ENCODE data around the gene COBLL1. TPM values are rescaled to one million over a fixed set of nuclear protein-coding genes. Genes with fewer than 3 reads are reported as not detected.
"Not testable (repeated sequence)": the region's sequence is repeated elsewhere in the genome, so short reads cannot be mapped to it uniquely, and the experiment has no call there.

COBLL1 gene
- polyA plus RNA-seq, 3 donors = 101 to 154 (median 115) TPM

GRCh38 chr2:164773091-164773490 lies 68.5 kb downstream of the COBLL1 start:
- no peak for DNase-seq (ENCODE audit: extremely low read depth in 1 of 11, low read depth in 9 of 11, low spot score in 4 of 11)

GRCh38 chr2:164771897-164772296 lies 69.7 kb downstream of the COBLL1 start:
- no peak for DNase-seq (ENCODE audit: extremely low read depth in 1 of 11, low read depth in 9 of 11, low spot score in 4 of 11)

DNA sequence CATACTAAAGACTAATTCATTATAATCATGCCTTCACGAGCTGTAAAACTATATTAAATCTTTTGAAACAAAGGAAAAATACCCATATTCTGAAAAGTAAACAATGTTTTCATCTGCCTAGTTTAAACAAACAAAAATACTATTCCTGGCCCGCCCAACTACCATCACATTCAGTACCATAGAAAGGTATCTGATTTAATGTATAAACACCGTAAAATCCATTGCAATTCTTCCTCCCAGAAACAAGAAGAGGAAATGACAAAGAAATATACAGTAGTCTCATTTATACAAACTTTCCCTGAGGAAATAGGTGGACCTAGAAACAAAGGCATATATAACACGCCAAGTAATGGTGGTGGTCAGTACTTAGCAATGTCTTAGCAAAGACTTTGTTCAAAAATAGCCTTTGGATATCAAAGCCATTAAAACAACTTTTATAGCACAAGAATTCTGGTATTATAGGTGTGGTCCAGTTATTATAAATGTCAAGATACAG lies 71.2 kb downstream of the COBLL1 start:
- DNase-seq (ENCODE audit: extremely low read depth in 1 of 11, low read depth in 9 of 11, low spot score in 4 of 11) = no peak

DNA sequence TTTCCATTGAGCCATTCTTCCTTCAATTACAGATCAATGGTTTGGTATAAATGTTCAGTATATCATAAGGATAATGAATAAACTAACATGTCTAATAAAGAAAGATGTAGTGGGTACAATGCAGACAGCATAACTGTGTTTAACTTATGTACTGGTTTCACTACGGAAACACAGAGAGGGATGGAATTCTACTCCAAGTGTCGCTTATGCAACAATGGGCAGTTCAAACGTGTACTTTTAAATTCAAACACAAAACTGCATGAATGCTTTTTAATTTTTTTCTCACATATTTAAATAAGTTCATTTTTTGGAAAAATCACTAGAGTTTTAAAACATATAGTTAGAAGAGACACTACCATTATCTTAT lies 74.7 kb downstream of the COBLL1 start:
- no peak for DNase-seq (ENCODE audit: extremely low read depth in 1 of 11, low read depth in 9 of 11, low spot score in 4 of 11)

GRCh38 chr2:164766216-164766953 lies 75.2 kb downstream of the COBLL1 start:
- no peak for DNase-seq (ENCODE audit: extremely low read depth in 1 of 11, low read depth in 9 of 11, low spot score in 4 of 11)

GRCh38 chr2:164764996-164765395 lies 76.6 kb downstream of the COBLL1 start:
- no peak for DNase-seq (ENCODE audit: extremely low read depth in 1 of 11, low read depth in 9 of 11, low spot score in 4 of 11)

DNA sequence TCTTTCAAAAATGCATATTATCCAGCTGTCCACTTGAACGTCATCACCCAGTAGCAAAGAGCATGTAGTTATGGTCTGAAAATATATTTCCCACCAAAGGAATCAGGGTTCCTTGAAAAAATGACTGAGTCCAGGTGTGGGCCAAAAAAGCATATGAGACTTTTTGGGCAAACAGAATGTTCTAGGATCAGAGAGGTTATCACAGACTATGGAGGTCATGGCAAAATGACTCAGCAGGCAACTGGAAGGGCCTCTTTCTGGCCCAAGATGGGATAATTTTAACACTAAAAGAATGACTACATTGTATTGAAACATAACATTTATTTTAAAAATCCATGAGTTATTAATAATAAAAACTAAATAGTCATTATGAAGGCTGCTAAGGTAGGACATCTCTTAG lies 77.1 kb downstream of the COBLL1 start:
- no peak for DNase-seq (ENCODE audit: extremely low read depth in 1 of 11, low read depth in 9 of 11, low spot score in 4 of 11)

DNA sequence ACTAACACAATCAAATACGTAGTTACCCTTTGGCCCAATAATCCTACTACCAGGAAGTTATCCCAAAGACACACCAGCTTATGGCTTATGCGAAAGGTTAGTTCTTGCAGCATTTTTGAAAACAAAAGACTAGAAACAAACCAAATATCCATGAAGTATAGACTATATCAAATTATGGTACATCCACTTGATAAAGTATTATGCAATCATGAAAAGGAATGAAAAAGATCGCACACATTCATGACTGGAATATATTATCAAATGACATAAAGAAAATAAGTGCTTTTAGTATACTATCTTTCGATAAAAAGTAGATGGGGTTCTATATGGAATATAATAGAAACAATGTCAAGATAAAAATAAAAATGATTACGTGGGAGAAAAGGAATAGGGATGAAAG lies 78.2 kb downstream of the COBLL1 start:
- DNase-seq (ENCODE audit: extremely low read depth in 1 of 11, low read depth in 9 of 11, low spot score in 4 of 11) = no peak

- no peak for DNase-seq (ENCODE audit: extremely low read depth in 1 of 11, low read depth in 9 of 11, low spot score in 4 of 11)
Measured at GRCh38 chr2:164761737-164762460, 79.7 kb downstream of the COBLL1 start.

- DNase-seq (ENCODE audit: extremely low read depth in 1 of 11, low read depth in 9 of 11, low spot score in 4 of 11) = not testable (repeated sequence)
Measured at GRCh38 chr2:164761201-164761600, 80.4 kb downstream of the COBLL1 start.

DNA sequence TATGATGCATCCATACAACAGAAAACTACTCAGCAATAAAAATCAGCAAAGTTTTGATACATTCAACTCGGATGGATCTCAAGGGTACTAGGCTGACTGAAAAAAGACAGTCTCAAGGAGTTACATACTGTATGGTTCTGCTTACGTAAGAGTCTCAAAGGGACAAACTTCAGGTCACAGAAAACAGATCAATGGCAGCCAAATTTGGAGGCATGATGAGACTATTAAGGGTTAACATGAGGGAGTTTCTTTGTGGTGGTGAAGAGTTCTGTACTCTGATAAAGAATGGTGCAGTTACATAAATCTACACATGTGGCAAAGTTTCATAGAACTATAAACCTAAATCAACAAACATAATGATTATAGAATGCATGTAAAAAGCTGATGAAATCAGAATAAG lies 81.4 kb downstream of the COBLL1 start:
- DNase-seq (ENCODE audit: extremely low read depth in 1 of 11, low read depth in 9 of 11, low spot score in 4 of 11) = no peak

GRCh38 chr2:164757934-164758695 lies 83.5 kb downstream of the COBLL1 start:
- no peak for DNase-seq (ENCODE audit: extremely low read depth in 1 of 11, low read depth in 9 of 11, low spot score in 4 of 11)

DNA sequence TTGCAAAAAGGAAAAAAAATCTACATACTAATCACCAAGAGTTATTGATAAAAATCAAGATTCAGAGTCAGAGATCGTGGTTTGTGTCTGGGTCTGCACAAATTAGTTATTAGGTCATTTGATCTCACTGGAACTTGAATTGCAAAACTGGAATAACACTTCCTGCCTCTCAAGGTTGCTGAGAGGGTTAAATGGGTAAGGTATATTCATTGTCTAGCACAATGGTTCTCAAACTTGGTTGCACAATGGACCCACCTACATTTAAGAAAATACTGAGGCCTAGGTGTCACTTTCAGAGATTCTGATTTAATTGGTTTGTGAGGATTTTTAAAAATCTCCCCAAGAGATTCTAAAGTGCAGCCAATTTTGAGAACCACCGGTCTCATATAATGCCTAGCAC lies 84.8 kb downstream of the COBLL1 start:
- no peak for DNase-seq (ENCODE audit: extremely low read depth in 1 of 11, low read depth in 9 of 11, low spot score in 4 of 11)

DNA sequence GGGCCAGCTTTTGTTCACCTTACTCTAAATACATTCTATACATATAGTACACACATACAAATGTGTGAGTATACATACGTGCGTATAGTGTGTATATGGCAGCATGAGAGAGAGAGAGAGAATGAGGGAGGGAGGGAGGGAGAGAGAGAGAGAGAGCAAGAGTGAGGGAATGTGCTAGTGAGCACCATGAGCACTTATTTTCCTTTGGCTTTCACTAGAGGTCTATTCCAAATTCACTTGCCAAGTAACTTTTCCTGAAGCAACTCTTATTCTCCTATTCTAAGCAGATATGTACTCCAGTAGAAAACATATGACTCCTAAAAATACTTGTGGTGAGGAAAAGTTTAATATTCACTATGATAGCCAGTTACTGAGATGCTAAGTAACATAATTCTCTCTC lies 85.7 kb downstream of the COBLL1 start:
- no peak for DNase-seq (ENCODE audit: extremely low read depth in 1 of 11, low read depth in 9 of 11, low spot score in 4 of 11)

DNA sequence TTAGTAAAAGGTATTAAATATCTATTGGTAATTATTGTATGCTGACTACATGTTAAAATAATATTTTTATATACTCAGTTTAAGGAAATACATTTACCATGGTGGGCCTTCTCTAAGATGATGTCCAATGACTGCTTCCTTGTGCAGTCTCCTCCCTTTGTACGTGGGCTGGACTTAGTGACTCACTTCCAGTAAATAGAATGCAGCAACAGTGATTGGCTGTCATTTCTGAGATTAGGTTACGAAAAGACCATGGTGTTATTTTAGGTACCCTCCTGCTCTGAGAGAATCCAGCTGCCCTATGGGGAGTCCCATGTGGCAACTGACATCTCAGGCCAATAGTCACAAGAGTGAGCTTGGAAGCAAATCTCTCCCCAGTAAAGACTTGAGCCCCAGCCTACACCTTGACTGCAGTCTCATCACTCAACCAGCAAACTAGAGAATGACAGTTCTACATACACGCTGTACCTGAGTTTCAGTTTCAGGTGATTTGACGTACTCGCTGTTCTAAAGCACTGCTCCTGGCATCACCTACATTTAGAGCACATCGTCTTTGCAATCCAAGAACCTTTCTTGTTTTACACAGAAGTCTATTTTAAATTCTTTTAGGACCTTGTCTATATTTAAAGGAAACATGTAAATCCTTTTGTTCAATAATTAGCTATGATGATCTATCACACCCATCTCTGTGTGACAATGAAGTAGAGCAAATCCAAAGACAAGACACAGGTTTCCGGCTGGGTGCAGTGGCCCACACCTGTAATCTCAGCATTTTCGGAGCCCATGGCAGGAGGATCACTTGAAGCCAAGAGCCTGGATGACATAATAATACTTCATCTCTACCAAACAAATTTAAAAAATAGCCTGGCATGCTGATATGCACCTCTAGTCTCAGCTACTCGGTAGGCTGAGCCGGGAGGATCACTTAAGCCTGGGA lies 87.2 kb downstream of the COBLL1 start:
- DNase-seq (ENCODE audit: extremely low read depth in 1 of 11, low read depth in 9 of 11, low spot score in 4 of 11) = no peak

GRCh38 chr2:164752956-164753355 lies 88.7 kb downstream of the COBLL1 start:
- DNase-seq (ENCODE audit: extremely low read depth in 1 of 11, low read depth in 9 of 11, low spot score in 4 of 11) = no peak

GRCh38 chr2:164747783-164748433 lies 93.7 kb downstream of the COBLL1 start:
- DNase-seq (ENCODE audit: extremely low read depth in 1 of 11, low read depth in 9 of 11, low spot score in 4 of 11) = no peak

GRCh38 chr2:164747140-164747539 lies 94.5 kb downstream of the COBLL1 start:
- DNase-seq (ENCODE audit: extremely low read depth in 1 of 11, low read depth in 9 of 11, low spot score in 4 of 11) = no peak
